Breast epithelium (tissue), 3 donors: ENCODE results near the gene GNB1.

Experiments
- CTCF ChIP-seq, 3 donors: fragments of 450-650 bp; IDR thresholded peaks; one replicate each; pipeline ENCODE4 v1.5.1; 2016 to 2017; ENCODE audit warnings: antibody characterized with exemption in 3 of 3, mild to moderate bottlenecking in 3 of 3, moderate library complexity in 3 of 3
- POLR2AphosphoS5 ChIP-seq, 3 donors: sonication (generic); formaldehyde crosslinking; IDR thresholded peaks; one replicate each; pipeline ENCODE4 v1.6.1; 2017; ENCODE audit warnings: antibody characterized with exemption in 3 of 3

DNA sequence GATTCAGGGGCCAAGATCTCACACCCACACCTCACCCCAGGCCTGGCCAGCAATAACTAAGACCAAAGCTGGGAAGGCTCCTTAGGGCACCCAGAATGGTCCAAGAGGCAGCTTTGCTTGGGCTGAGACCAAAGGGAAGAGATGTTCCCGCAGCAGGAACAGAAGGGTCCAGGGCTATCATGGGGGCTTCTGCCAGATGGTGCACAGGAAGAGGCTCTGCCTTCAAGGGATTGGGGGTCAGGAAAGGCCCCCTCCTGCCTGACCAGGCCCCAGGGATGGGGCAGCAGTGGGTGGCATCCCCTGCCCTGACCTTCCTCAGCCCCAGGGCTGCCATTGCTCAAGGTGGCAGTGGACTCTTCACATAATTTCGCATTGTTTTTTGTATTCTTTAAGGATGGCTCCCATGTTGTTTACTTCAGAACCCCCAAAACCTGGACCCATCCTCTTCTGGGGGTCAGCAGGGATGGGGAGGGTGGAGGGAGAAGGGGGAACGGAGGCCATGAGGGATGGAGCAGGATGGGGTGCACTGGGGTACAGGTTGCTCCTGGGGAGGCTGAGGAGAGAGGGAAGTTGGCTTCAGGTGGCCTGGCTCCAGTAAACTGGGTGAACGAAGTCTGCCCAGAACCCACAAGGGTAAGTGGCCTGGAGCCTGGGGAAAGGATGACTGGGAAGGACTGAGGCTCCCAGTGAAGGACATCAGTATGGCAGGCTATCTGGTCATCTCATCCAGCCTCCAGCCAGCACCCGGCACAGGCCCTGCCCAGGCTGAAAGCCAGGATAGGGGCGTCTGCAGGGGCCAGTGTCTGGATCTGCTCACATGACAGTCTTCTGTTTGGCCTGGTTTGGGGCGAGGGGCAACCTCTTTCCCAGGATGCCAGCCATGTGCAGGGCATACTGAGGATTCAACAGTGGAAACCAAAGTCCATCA, 110.0 kb downstream of the GNB1 start:
- TF ChIP-seq POLR2AphosphoS5 (IDR thresholded peaks at IDR 0.05): no peak
- no peak for TF ChIP-seq CTCF (IDR thresholded peaks at IDR 0.05)
